HG03342 (cell line): ENCODE results near the gene NDUFV1.

ENCODE experiments used
- ATAC-seq: cut with Tn5 transposase; IDR thresholded peaks from one replicate; pipeline ENCODE4 v1.9.1; 2021; ENCODE audit warnings: mild to moderate bottlenecking, moderate library complexity; ENCODE audit not compliant: unreplicated experiment

Gene NDUFV1

DNA sequence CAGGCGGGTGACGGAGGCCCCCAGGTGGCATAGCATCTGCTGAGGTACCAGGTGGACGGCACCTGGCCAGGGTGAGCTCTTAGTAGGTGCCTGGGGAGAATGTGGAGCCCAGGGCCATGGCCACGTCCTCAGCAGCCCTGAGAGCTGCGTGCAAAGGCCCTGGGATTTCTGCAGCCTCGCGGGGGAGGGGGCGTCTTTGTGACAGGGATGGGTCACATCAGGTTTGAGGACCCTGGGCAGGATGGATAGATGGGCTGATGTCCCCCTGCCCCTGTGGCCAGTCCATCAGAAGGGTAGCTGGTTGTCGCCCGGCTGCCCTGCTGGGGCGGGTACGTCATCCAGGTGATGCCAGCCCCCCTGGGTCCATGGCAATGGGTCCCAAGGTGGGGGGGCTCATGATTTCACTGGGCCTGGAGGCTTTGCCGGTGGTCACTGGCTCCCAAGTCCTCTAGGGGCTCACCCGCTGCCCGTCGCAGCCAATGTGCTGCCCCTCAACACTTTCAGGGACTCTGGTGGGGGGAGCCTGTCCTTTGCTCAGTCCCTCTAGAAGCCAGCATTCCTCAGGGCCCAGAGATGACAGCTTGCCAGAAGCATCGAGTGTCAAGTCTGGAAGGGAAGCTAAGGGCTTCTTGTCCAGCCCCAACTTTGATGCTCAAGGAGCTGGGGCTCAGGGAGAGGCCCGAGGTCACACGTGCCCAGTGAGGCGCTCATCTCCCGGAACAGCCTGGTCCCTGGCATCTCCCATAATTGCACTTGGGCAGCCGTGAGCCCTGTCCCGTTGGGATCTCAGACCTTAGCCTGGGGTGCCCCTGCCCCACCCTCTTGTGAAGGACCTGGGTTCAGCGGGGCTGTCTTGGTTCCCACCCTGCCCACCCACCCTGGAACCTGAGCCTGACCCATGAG lies 32.0 kb downstream of the NDUFV1 start:
- ATAC-seq, result no peak

DNA sequence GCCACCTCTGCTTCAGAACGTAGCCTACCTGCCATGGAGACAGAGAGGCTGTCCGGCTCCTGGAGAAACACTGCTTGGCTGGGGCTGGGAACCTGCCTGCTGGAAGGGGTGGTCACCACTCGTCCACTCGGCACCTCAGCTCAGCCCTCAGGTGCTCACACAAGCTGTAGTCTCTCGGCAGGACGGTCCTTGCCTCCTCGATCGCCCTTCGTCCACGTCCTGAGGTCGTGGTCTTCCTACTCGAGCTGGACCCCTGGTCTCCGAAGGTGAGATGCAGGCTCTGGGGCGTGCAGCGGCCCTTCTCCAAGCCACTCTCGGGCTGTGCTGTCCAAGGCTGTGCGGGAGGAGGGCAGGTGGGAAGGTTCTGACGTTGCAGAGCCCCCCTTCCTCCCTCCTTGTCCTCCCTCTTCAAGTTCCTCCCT lies 32.7 kb downstream of the NDUFV1 start, which contains the start of gene TBX10:
Gene TBX10, minus strand, starts transcription at position 326 of the 422 bp plus-strand sequence. Its CDS starts 291 bp downstream, at position 35.
- no peak for ATAC-seq

DNA sequence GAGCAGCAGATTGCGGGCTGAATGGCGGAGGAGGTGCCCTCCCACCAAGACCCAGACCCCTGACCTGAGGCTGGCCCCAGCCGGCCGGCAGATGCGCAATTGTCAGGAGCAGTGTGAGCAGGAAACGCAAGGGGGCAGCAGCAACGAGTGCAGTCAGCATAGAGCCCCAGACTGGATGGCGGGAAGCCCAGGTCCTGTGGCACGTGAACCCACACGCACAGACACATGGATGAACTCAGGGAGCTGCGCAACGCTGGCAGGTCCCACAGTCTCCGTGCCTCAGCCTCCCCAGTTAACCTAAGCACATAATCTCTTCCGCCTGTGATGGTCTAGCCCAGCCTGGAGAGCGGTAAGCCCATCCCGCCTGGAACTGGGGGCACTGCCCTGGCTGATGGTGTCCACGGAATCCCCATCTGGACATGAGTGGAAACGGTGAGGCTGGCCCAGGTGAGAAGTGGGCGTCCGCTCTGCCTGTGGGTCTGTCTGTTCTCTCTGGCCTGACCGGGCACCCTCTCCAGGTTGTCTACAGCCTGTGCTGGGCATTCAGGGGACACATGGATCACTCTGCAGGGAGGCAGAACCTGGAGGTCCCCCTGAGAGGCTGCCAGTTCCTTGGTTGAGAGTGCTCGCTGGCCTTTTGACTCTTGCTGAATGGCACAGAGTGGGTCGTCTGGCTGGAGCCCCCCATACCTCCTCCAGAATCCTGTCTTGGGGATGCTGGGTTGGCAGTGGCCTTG lies 33.5 kb downstream of the NDUFV1 start:
- no peak for ATAC-seq

DNA sequence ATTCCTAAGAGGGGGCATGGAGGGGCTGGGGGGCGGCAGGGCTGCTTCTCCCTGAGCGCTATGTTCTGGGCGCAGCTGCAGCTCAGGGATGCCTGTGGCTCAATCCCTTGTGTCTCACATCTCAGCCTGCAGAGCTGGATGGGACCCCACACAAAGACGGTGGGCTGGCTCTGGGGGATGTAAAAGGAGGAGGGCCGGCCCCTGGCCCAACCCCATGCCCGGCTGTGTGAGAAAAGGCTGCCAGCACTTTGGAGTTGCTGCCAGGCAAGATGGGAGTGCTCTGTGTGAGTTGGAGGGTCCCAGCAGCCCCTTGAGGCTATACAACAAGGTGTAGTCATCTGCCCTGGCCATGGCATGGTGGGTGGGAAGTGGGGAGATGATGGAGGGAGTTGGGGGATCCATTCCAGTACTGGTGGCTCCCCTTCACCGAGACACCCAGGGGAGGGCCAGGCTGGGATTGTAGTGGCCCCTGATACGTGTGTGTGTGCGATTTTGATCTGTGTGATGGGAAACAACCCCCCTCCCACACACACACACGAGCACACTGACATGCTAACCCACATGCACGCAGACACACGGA lies 34.1 kb downstream of the NDUFV1 start:
- ATAC-seq, result no peak

DNA sequence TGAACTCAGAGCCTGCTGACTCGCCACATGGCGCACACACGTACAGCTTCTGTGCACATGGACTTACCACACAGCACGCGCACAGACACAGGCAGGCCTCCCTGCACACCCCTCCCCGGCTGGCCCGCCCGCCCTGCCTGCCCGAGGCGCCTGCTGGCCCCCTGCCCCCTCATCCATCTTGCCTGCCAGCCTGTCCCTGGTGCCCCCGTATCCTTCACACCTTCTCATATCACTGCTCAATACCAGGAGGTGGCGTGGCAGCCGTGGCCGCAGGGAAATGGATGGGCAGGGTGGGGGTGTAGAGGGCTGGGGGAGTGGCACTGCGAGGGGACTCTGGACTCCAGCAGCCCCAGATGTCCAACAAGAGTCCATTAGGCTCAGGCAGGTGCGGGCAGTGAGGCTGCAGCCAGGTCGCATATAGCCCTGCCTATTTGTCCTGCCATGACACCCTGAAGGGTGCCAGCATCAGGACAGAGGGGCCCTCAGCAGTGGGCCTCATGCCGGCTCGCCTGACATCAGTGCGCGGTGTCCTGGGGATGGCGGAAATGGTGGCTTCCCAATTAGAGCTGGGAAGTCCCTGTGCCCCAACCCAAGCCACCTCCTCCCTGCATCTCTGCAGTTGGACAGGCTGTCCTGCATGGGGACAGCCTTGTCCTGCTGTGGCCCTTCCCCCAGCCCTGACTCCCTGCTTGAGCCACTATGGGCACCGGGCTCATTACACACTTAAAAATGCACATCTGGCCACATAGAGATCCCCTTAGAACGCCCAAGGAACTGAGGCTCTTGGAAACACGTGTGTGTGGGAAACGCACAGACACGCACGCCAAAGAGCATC lies 34.8 kb downstream of the NDUFV1 start:
- ATAC-seq, result no peak

DNA sequence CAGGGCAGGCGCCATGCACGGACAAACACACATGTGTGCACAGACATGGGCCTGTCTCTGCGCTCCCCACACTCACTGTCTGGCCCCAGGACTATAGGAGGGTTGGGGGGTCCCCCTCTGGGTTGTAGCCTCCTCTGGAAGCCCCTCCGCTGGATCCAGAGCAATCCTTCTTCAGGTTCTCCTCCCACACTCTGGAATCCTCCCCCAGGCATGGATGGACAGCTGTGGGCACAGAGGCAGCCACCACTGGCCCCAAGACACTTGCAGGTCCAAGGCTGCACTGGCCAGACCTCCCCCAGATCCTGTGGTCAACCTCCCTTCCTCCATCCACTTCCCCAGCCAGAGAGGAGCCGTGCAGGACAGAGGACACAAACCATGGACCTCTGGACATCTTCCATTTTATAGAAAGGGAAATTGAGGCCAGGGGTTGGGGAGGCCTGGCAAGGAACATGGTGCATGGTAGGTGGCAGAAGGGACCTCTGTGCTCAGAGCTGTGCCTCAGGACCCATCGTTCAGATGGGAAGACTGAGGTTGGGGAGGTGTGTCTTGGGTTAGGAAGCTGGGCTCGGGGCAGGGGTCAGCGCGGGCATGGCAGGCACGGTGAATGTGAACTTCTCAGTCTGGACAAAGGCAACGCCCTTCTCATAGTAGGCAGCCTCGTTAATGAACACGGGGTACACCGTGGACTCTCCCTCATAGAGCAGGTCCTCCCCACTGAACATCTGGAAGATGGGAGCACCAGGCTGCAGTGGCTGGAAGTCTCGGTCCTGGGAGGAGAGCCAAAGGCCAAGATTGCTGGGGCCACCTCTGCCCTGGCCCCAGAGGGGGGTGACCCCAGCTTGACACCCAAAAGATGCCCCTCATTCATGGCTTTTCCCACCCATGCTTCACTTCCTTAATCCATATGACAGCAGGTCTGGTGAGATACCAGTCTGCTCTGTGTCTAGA lies 35.7 kb downstream of the NDUFV1 start:
- no peak for ATAC-seq

DNA sequence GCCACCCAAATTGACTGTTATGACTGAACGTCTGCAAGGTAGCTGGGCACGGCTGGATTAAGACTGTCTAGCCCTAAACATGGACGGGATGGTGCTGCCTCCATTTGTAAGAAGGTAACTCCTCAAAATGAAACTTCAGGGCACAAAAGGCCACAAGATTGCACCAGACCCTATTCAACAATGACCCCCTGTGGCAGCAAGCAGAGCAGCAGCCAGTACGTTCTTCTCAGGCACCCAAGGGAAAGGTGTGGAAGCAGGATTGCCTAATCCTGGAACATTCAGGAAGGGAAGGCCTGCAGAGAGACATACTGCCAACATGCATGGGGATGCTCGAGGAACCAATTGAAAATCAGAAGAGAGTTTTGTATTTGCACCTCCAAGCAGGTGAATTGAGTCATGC lies 37.3 kb downstream of the NDUFV1 start:
- no peak for ATAC-seq

DNA sequence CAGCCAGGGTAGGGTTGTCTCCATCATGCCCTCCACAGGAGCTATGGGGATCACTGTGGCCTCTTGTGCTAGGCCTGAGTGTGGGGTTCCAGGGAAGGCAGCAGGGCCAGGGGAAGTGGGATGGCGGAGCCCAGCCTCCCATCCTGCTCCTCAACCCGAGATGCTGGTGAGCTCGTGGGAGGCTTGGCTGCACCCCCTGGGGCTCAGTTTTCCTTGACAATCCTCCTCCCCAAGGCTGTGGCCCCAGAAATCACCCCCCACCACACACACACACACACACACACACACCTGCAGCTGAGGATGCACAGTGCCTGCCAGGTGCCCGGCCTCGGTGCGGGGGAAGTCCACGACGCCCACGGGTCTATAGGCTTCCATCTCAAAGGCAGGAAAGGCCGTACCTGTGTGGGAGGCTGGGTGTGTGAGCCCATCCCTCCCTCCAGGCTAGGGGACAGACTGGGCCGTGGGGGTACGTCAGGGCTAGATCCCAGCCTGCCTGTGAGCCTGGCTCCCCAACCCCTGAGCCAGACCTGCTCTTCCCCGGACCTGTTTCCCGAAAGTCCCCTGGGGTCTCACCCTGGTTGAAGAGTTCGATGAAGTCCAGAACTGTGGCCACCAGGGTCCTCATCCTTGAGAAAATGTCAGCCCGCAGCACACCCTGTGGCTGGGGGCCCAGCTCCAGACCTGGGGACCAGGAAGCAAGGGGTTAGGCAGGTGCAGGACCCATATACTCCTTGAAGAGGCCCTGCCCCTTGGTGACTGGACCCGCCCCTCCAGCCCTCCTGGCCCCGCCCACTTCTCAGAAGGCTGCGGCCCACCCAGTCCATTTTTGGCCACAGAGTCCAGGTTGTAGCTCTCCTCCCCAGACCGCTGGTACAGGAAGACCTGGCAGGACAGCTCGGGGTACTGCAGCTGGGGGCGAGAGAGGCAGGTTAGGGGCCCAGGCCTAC lies 38.0 kb downstream of the NDUFV1 start:
- no peak for ATAC-seq

DNA sequence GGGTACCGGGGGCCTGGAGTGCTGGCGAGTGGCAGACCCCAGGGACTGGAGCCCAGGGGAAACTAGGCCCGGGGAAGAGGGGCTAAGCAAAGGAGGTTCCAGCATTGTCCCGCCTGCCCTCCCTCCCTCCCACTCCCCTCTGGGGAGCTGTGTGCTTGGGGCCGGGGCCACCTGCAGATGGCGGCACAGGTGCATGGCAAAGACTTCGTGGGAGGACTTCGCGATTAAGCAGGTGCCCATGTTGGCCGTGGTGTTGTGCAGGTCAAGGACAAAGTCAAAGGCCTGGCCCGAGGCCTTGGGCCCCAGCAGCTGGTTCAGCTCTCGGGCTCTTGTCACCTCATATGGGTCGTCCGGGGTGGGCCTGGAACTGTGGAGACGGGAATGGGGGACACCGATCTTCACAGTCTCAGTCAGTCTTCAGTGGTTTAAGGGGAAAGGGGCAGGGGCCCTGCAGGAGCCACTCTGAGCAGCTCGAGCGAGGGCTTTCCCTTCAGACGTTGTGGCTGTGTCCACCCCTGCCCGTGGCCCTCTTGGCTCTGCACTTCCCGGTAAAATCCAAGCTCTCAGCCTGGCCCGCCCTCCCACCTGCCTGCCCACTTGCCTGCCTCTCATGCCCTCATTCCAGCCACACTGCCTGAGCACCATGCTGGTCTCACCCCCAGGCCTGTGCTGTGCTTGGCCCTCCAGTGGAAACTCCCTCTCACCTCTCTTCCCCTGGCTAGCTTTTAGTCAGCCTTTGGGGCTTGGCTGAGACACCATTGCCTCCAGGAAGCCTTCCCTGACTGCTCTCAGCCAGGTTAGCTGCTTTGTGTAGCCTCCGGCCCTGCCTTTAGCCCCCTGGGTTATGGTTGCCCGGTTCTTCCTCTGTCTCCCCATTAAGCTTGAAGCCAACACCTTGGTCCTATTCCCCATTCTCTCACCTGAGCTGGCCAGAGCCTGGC lies 39.1 kb downstream of the NDUFV1 start:
- ATAC-seq, result no peak

DNA sequence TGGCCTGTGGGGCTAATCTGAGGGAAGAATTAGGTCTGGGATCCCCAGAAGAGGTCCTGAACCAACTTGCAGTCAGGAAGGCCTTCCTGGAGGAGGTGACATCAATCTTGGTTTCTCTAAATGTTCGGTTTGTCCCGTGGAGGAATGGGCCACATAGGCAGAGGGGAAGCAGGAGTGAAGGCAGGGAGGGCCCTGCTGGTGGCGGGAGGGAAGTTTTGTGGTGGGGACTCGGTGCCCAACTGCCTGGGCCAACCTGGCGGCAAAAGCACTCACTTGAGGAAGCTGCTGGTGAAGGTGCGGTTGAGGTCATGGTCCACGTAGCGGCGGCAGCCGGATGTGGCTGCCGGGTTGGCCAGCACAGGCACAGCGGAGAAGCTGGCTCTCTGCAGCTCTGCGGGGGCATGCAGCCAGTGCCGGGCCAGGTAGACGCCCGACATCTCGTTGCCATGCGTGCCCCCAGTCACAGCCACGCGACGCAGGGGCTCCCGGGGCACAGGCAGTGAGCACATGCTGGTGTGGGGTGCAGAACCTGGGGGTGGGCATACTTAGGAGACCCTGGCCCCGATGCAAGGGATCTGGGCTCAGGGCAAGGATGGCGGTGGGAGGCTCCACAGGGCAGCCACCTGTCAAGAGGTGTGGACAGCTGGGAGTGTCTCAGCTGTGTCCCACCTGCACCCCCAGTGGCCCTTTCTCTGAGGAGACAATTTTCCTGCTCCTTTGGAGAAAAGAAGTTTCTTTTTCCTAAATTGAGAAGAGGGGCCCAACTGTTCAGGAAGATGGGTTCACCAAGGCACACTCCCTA lies 40.0 kb downstream of the NDUFV1 start:
- no peak for ATAC-seq

DNA sequence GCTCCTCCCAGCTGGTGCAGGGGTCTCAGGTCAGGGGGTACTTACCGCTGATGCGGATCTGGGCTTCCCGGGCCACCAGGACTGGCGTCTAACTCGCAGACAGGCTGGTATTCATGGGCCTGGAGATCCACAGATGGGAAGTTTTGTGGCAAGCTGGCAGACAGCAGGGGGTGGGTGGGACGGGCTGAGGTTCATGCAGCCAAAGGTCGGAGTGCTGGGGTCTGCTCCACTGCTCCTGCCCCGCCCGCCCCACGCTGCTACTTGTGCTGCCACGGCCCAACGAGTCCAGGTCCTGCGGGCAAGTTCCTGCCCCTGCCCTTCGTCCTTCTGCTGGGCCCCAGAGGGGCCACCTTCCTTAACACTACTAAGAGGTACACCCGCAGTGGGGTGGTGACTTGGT lies 40.7 kb downstream of the NDUFV1 start:
- no peak for ATAC-seq

DNA sequence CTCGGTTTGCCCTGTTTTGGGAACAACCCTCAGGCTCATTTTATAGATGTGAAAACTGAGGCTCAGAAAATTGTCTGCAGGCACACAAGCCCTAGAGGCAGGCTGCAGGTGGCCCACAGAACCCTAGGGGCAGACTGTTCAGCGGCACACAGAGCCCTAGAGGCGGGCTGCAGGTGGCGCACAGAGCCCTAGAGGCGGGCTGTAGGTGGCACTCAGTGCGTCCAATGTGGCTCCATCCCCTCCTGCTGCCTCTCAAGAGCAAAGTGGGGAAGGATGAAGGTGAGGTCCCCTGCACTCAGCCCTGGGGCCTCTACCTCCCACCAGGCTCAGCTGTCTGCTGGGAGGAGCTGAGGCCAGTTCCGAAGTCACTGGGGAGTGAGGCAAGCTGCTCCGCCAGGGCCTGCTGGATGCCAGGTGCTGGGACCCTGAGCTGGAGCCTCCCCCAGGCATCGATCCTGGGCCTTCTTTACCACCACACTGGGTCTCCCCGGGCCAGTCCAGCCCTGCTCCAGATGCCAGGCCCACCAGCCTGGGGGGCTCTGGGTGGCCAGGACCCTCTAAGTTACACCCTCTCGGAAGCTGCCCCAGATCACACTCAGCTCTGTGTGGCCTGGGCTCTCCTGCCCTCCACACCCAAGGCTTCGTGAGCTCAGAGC lies 41.5 kb downstream of the NDUFV1 start:
- no peak for ATAC-seq

DNA sequence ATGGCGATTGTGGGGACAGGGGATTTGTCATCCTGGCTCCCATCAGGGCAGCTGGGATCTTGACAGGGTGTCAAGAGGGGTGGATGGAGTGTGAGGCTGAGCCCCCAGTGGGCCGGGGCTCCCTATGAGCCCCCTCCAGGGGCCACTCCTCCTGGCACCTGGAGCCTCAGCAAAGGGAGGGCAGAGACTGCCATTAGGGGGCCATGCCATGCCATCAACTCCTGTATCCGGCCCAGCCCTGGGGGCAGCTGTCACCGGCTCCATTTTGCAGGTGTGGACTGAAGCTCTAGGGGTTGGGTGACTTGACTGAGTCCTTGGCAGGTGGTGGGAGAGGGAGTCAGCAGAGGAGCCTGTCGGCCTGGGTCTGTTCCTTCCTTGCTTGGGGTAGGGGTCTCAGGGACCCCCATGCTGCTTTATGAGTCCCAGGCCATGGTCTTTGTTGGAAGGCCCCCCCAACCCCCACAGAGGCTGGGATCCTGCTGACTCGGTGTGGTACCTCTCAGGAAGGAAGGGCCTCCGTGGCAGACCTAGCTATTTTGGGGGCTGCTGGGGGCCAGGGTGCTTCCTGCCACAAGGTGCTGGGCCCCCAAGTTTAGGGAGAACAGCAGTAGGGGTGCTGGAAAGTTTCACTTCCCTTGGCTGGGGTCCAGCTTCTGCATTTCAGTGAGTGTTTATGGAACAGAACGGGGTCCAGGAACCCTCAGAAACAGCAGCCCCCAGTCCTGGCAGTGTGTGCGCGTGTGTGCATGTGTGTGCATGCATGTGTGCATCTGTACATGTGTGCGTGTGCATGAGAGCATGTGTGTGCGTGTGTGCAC lies 42.3 kb downstream of the NDUFV1 start:
- no peak for ATAC-seq

DNA sequence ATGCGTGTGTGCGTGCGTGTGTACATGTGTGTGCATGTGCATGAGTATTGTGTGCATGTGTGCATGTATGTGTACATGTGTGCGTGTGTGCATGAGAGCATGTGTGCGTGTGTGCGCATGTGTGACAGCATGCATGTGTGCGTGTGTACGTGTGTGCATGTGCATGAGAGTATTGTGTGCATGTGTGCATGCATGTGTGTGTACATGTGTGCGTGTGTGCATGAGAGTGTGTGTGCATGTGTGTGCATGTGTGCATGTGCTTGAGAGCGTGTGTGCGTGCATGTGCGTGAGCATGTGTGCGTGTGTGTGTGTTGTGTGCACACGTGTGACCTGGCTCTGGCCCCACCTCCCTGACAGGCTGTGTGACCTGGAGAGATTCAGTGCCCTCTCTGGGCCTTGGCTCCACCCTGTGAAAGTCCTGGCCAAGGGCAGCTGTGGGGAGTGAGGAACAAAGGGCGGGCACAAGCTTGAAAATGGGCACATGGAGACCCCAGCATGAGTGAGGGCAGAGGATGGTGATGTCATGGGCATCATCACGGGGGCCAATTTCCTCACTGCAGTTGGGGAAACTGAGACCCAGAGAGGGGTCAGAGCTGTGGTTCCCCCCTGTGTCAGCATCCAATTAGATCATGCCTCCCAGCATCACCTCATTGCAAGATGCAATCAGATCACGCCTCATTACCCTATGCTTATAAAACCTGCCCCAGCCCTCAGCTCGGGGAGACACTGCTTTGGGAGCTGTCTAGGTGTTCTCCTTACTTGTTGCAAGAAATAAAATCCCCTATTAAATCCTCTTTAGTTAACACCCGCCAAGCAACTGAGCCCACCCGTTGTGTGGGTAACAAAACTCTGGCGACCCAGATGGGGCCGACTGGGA lies 43.1 kb downstream of the NDUFV1 start:
- ATAC-seq, result no peak
